Cardiac muscle cell (in vitro differentiated cells and primary cell): Measurements from ENCODE around the gene IL1B. TPM values are rescaled to one million over a fixed set of nuclear protein-coding genes. Genes with fewer than 3 reads are reported as not detected.

Experiments used
- DNase-seq, 2 donors: peaks; one replicate each; pipeline versions ENCODE4 v3.0.0 to v3.0.0-alpha.2; 2010 to 2017; ENCODE audit warnings: low read depth in 1 of 2, low spot score in 1 of 2
- H3K27ac ChIP-seq: fragments of 200-600 bp; sonication (generic); 2 replicates; pipeline ENCODE4 v1.5.1; 2016
- H3K27me3 ChIP-seq: fragments of 200-600 bp; sonication (generic); 2 replicates; pipeline ENCODE4 v1.6.0; 2016; ENCODE audit warnings: control low read depth
- H3K36me3 ChIP-seq: fragments of 200-600 bp; sonication (generic); 2 replicates; pipeline ENCODE4 v1.5.1; 2016; ENCODE audit warnings: control low read depth
- H3K4me1 ChIP-seq: fragments of 200-600 bp; sonication (generic); 2 replicates; pipeline ENCODE4 v1.8.1; 2017; ENCODE audit warnings: low read depth, mild to moderate bottlenecking, mixed run types
- H3K4me3 ChIP-seq: fragments of 200-600 bp; sonication (generic); 2 replicates; pipeline ENCODE4 v1.5.1; 2016; ENCODE audit warnings: mild to moderate bottlenecking
- H3K9me3 ChIP-seq: fragments of 200-600 bp; sonication (generic); 2 replicates; pipeline ENCODE4 v1.5.1; 2017; ENCODE audit warnings: low read depth, mild to moderate bottlenecking, control low read depth
- CTCF ChIP-seq: IDR thresholded peaks from 2 replicates; pipeline ENCODE4 v1.5.1; 2012; ENCODE audit warnings: low read depth, mild to moderate bottlenecking, low read length
- polyA plus RNA-seq: library from polyadenylated mRNA; unstranded; fragments of >200 nt; fragmentation: Nextera tagmentation; extraction: Ambion mirVana; gene quantifications from 2 replicates; pipeline ENCODE4 v1.2.1, GENCODE V29; 2016
- total RNA-seq: library from RNA; depleted of rRNA; stranded (reverse); fragments of >200 nt; gene quantifications from 2 replicates; pipeline ENCODE4 v1.2.3, GENCODE V29; 2016

The IL1B gene
- total and polyA plus RNA-seq, 2 experiments from 2014 or later, result not detected

DNA sequence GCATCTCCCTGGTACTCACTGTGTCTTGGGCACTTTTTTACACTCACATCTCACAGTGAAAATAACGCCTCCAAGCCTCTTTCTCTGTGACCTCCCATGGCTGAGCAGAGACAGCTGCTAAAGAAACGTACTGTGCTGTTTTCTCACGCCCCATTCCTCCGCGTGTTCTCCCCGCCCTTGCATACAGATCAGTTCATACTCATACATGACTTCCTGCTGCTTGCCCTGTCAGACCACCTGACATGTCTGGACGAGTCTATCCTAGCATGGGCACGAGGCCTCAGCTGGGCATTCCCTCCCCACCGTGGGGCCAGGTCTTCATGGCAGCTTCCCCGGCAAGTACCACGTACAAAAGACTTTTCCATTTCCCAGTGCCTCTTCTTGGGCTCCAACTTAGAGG lies 31.0 kb downstream of the IL1B start:
- Histone ChIP-seq H3K36me3 (no peaks in the 10 kb centered on the region), H3K27me3 (no peaks in the 10 kb centered on the region), H3K4me1 (no peaks in the 10 kb centered on the region), H3K4me3 (no peak overlapping the region), H3K9me3 (no peaks in the 10 kb centered on the region), H3K27ac (no peak overlapping the region)
- no peak for TF ChIP-seq CTCF
- DNase-seq, result no peak

GRCh38 chr2:112803691-112804521 lies 32.7 kb downstream of the IL1B start:
- no peaks in the 10 kb centered on the region for H3K4me1 ChIP-seq
- H3K27me3 ChIP-seq, result no peaks in the 10 kb centered on the region
- H3K27ac ChIP-seq, result no peak overlapping the region
- H3K9me3 ChIP-seq, result no peaks in the 10 kb centered on the region
- H3K36me3 ChIP-seq, result no peaks in the 10 kb centered on the region
- DNase-seq, result peak in 1 of 2 donors; percentile 63
- no peak for TF ChIP-seq CTCF
- H3K4me3 ChIP-seq, result no peak overlapping the region

GRCh38 chr2:112800881-112801583 lies 35.5 kb downstream of the IL1B start:
- Histone ChIP-seq H3K4me1 (no peaks in the 10 kb centered on the region), H3K9me3 (no peaks in the 10 kb centered on the region), H3K4me3 (no peak overlapping the region), H3K27ac (no peak overlapping the region), H3K27me3 (no peaks in the 10 kb centered on the region), H3K36me3 (no peaks in the 10 kb centered on the region)
- TF ChIP-seq CTCF, result no peak
- DNase-seq, result no peak

- TF ChIP-seq CTCF, result no peak
- Histone ChIP-seq H3K27me3 (no peaks in the 10 kb centered on the region), H3K9me3 (no peaks in the 10 kb centered on the region), H3K4me1 (no peaks in the 10 kb centered on the region), H3K4me3 (no peak overlapping the region), H3K36me3 (no peaks in the 10 kb centered on the region), H3K27ac (no peak overlapping the region)
- DNase-seq, result peak in 1 of 2 donors; percentile 43
Measured at GRCh38 chr2:112798979-112799975, 37.3 kb downstream of the IL1B start.

DNA sequence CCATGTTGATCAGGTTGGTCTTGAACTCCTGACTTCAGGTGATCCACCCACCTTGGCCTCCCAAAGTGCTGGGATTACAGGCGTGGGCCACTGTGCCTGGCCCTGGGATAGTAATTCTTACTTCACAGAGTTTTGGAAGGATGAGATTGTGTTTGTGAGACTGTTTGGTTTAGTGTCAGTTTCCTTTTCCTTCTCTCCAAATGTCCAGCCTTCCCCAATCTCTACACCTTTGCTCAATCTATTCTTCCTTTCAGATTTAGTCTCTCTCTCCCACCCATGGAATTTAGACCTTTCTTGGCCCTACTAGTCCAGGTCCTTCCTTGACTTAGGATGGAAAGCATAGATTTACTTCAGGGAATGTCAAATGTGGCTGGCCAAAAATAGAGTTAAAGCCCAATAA lies 40.1 kb downstream of the IL1B start:
- H3K27ac ChIP-seq, result no peak overlapping the region
- DNase-seq, result no peak

More for the DNA sequence above, 40.1 kb downstream of the IL1B start:
- H3K36me3 ChIP-seq, result no peaks in the 10 kb centered on the region
- no peak for TF ChIP-seq CTCF
- H3K27me3 ChIP-seq, result no peaks in the 10 kb centered on the region
- no peaks in the 10 kb centered on the region for H3K9me3 ChIP-seq
- H3K4me1 ChIP-seq, result no peaks in the 10 kb centered on the region
- no peak overlapping the region for H3K4me3 ChIP-seq
